A375 (cell line): ENCODE measurements around the gene LTBP1. TPM values are rescaled to one million over a fixed set of nuclear protein-coding genes. Genes with fewer than 3 reads are reported as not detected.

Experiments used
- small RNA-seq: library from RNA; depleted of rRNA; stranded (forward); fragments of <200 nt; gene quantifications from one replicate; pipeline ENCODE3, GENCODE V24; 2014
- total RNA-seq: library from RNA; depleted of rRNA; stranded (reverse); fragments of >200 nt; shearing (Covaris generic); gene quantifications from 2 replicates; pipeline ENCODE4 v1.2.3, GENCODE V29; 2014; rRNA removed

The LTBP1 gene, protein sequence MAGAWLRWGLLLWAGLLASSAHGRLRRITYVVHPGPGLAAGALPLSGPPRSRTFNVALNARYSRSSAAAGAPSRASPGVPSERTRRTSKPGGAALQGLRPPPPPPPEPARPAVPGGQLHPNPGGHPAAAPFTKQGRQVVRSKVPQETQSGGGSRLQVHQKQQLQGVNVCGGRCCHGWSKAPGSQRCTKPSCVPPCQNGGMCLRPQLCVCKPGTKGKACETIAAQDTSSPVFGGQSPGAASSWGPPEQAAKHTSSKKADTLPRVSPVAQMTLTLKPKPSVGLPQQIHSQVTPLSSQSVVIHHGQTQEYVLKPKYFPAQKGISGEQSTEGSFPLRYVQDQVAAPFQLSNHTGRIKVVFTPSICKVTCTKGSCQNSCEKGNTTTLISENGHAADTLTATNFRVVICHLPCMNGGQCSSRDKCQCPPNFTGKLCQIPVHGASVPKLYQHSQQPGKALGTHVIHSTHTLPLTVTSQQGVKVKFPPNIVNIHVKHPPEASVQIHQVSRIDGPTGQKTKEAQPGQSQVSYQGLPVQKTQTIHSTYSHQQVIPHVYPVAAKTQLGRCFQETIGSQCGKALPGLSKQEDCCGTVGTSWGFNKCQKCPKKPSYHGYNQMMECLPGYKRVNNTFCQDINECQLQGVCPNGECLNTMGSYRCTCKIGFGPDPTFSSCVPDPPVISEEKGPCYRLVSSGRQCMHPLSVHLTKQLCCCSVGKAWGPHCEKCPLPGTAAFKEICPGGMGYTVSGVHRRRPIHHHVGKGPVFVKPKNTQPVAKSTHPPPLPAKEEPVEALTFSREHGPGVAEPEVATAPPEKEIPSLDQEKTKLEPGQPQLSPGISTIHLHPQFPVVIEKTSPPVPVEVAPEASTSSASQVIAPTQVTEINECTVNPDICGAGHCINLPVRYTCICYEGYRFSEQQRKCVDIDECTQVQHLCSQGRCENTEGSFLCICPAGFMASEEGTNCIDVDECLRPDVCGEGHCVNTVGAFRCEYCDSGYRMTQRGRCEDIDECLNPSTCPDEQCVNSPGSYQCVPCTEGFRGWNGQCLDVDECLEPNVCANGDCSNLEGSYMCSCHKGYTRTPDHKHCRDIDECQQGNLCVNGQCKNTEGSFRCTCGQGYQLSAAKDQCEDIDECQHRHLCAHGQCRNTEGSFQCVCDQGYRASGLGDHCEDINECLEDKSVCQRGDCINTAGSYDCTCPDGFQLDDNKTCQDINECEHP (N-terminal part only)
- total RNA-seq = 1.2 and 3.9 TPM in 2 replicates

DNA sequence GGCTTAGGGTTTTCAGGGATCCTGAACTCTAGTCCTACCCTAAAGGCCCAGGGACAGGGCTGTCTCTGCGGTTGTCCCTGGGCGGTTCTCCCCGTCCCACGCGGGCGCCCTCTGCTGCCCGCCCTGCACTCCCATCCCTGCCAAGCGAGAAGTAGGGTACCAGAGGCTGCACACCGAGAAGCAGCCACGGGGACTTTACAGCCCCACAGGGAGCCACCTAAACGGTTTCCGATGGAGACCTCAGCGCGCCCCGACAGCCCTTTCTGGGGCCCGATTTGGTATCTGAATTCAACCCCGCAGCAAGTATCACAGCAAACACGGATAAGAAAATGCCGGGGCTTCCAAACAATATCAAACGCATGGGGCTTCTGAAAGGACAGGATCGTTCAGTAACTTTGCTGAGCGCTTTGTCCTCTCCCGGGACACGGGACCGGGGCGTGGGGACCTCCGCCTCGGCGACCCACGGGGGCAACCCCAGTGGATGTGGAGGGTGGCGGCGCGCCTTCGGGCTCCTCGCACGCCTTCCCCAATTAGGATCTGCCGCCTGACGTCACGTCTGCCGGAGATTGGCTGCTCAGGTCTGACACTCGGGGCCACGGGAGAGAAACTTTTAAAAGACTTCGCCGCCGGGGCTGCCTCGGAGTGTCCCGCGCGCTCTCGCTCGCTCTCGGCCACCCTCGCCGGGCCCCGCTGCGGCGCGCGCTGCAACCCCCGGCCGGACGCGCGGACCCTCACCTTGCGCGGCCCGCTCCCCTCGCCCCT, at the start of gene LTBP1:
Gene LTBP1, plus strand, starts transcription at position 640 of the 762 bp plus-strand sequence. CDS start 372 bp downstream, outside the sequence.

Small RNAs within 50 kb of the gene (small RNA-seq; reads per million reads assigned to genes)
- not detected for gene RF00019
- not detected for gene RNA5SP91
- gene RNA5SP92 = 0.38 reads per million
